Right atrium auricular region (tissue), 2 donors: ENCODE data around the gene CRIP1. TPM values are rescaled to one million over a fixed set of nuclear protein-coding genes. Genes with fewer than 3 reads are reported as not detected.

Source experiments
- DNase-seq: peaks from one replicate; pipeline ENCODE4 v3.0.0-alpha.2; 2019; ENCODE audit warnings: low spot score
- H3K27ac ChIP-seq, 2 donors: fragments of 200-600 bp; sonication (generic); 1 replicate in 1 of 2; 2 replicates in 1 of 2; pipeline ENCODE4 v1.5.1; 2016 to 2019
- H3K27me3 ChIP-seq, 2 donors: fragments of 200-600 bp; sonication (generic); one replicate each; pipeline versions ENCODE4 v1.5.1 to v1.6.0; 2017 to 2019
- H3K36me3 ChIP-seq: fragments of 200-600 bp; sonication (generic); one replicate; pipeline ENCODE4 v1.5.1; 2016
- H3K4me1 ChIP-seq, 2 donors: fragments of 200-600 bp; sonication (generic); one replicate each; pipeline versions ENCODE4 v1.5.1 to v1.6.0; 2017 to 2019
- H3K4me3 ChIP-seq, 2 donors: fragments of 200-600 bp; sonication (generic); 1 replicate in 1 of 2; 2 replicates in 1 of 2; pipeline ENCODE4 v1.5.1; 2017 to 2019; ENCODE audit warnings: mild to moderate bottlenecking in 1 of 2, moderate library complexity in 1 of 2
- H3K9me3 ChIP-seq, 2 donors: fragments of 200-600 bp; sonication (generic); one replicate each; pipeline ENCODE4 v1.5.1; 2019
- CTCF ChIP-seq, 2 donors: fragments of 200-600 bp; sonication (generic); IDR thresholded peaks; one replicate each; pipeline ENCODE4 v1.5.1; 2019; ENCODE audit warnings: antibody characterized with exemption in 2 of 2
- total RNA-seq, 2 donors: library from RNA; depleted of rRNA; stranded (reverse); fragments of >200 nt; gene quantifications; one replicate each; pipeline ENCODE4 v1.1.0, GENCODE V29; 2016

CRIP1 gene
- total RNA-seq, 2 donors from 2014 or later, result 42.9 to 79.2 TPM

GRCh38 chr14:105525861-105526775, 39.4 kb downstream of the CRIP1 start, which contains the start of gene TMEM121:
Gene TMEM121, plus strand, starts transcription at chr14:105526583. Its CDS starts 2,252 bp downstream, at chr14:105528835.
- Histone ChIP-seq H3K4me1 (peaks cover 0 to 43% of the 10 kb centered on the region in 2 donors), H3K27ac (peak within 1 kb of the TSS; percentile 43 to 57), H3K4me3 (peak within 1 kb of the TSS; percentile 60 to 68), H3K27me3 (no peaks in the 10 kb centered on the region), H3K9me3 (no peaks in the 10 kb centered on the region), H3K36me3 (no peaks in the 10 kb centered on the region)
- DNase-seq, result no peak
- TF ChIP-seq CTCF (IDR thresholded peaks at IDR 0.05), result no peak

- Histone ChIP-seq H3K4me1 (peaks cover 0 to 43% of the 10 kb centered on the region in 2 donors), H3K27me3 (no peaks in the 10 kb centered on the region), H3K4me3 (peak overlapping the region; percentile 60 to 68), H3K9me3 (no peaks in the 10 kb centered on the region), H3K27ac (peak overlapping the region in 1 of 2 donors; percentile 57), H3K36me3 (no peaks in the 10 kb centered on the region)
- no peak for TF ChIP-seq CTCF (IDR thresholded peaks at IDR 0.05)
- no peak for DNase-seq
Measured at GRCh38 chr14:105526776-105527380, 40.2 kb downstream of the CRIP1 start.

- Histone ChIP-seq H3K9me3 (no peaks in the 10 kb centered on the region), H3K36me3 (no peaks in the 10 kb centered on the region), H3K4me3 (peak overlapping the region; percentile 60 to 68), H3K4me1 (peaks cover 0 to 43% of the 10 kb centered on the region in 2 donors), H3K27ac (peak overlapping the region in 1 of 2 donors; percentile 57), H3K27me3 (no peaks in the 10 kb centered on the region)
- TF ChIP-seq CTCF (IDR thresholded peaks at IDR 0.05), result no peak
- no peak for DNase-seq
Measured at GRCh38 chr14:105527381-105527825, 40.7 kb downstream of the CRIP1 start.

- peak; percentile 65 for DNase-seq
- no peaks in the 10 kb centered on the region for H3K36me3 ChIP-seq
- TF ChIP-seq CTCF (IDR thresholded peaks at IDR 0.05), result peak; percentile 92 to 98
- H3K27me3 ChIP-seq, result no peaks in the 10 kb centered on the region
- peaks cover 0 to 43% of the 10 kb centered on the region in 2 donors for H3K4me1 ChIP-seq
- H3K9me3 ChIP-seq, result no peaks in the 10 kb centered on the region
- peak overlapping the region; percentile 53 to 57 for H3K27ac ChIP-seq
- H3K4me3 ChIP-seq, result peak overlapping the region; percentile 44 to 68
Measured at GRCh38 chr14:105527826-105528585, 41.3 kb downstream of the CRIP1 start.

- no peaks in the 10 kb centered on the region for H3K36me3 ChIP-seq
- H3K9me3 ChIP-seq, result no peaks in the 10 kb centered on the region
- no peak overlapping the region for H3K27ac ChIP-seq
- peak overlapping the region; percentile 44 to 68 for H3K4me3 ChIP-seq
- H3K4me1 ChIP-seq, result peaks cover 0 to 43% of the 10 kb centered on the region in 2 donors
- DNase-seq, result no peak
- no peaks in the 10 kb centered on the region for H3K27me3 ChIP-seq
- TF ChIP-seq CTCF (IDR thresholded peaks at IDR 0.05), result no peak
Measured at GRCh38 chr14:105528586-105529318, 42.1 kb downstream of the CRIP1 start.
